SJCRH30 (cell line): ENCODE data around the gene NPHP4. TPM values are rescaled to one million over a fixed set of nuclear protein-coding genes. Genes with fewer than 3 reads are reported as not detected.

Experiments
- DNase-seq, 2 experiments: peaks; one replicate each; pipeline ENCODE4 v3.0.0-alpha.2; 2015 to 2020
- H3K27ac ChIP-seq: fragments of 250-450 bp; sonication (Bioruptor Pico); 2 replicates; pipeline ENCODE4 v1.5.1; 2020; ENCODE audit warnings: mild to moderate bottlenecking, moderate library complexity
- H3K27me3 ChIP-seq: fragments of 250-450 bp; sonication (Bioruptor Pico); 2 replicates; pipeline ENCODE4 v1.5.1; 2020; ENCODE audit warnings: mild to moderate bottlenecking, moderate library complexity
- H3K36me3 ChIP-seq: fragments of 250-450 bp; sonication (Bioruptor Pico); 2 replicates; pipeline ENCODE4 v1.5.1; 2020; ENCODE audit warnings: mild to moderate bottlenecking, moderate library complexity
- H3K4me1 ChIP-seq: fragments of 250-450 bp; sonication (Bioruptor Pico); 2 replicates; pipeline ENCODE4 v1.5.1; 2020; ENCODE audit warnings: mild to moderate bottlenecking, moderate library complexity
- H3K4me3 ChIP-seq: fragments of 250-450 bp; sonication (Bioruptor Pico); 2 replicates; pipeline ENCODE4 v1.5.1; 2020; ENCODE audit warnings: mild to moderate bottlenecking, moderate library complexity
- H3K9me3 ChIP-seq: fragments of 250-450 bp; sonication (Bioruptor Pico); replicated peaks from 2 replicates; pipeline ENCODE4 v1.5.1; 2020; ENCODE audit warnings: mild to moderate bottlenecking, moderate library complexity
- total RNA-seq: library from RNA; depleted of rRNA; stranded (reverse); fragments of >200 nt; shearing (Covaris generic); gene quantifications from 2 replicates; pipeline ENCODE4 v1.2.3, GENCODE V29; 2014

Gene NPHP4
- total RNA-seq, 1 experiment from 2014 or later: 7.3 TPM

- no peaks in the 10 kb centered on the region for H3K9me3 ChIP-seq
- peaks cover 34% of the 10 kb centered on the region for H3K4me1 ChIP-seq
- no peak for DNase-seq
- no peaks in the 10 kb centered on the region for H3K27me3 ChIP-seq
- no peak overlapping the region for H3K27ac ChIP-seq
- H3K4me3 ChIP-seq: no peak overlapping the region
- H3K36me3 ChIP-seq: no peaks in the 10 kb centered on the region
These were observed 51.4 kb downstream of the NPHP4 start for GRCh38 chr1:5940723-5941407.

GRCh38 chr1:5939271-5940170 lies 52.7 kb downstream of the NPHP4 start:
- no peak overlapping the region for H3K27ac ChIP-seq
- no peaks in the 10 kb centered on the region for H3K36me3 ChIP-seq
- no peak overlapping the region for H3K4me3 ChIP-seq
- H3K27me3 ChIP-seq: no peaks in the 10 kb centered on the region
- H3K9me3 ChIP-seq: no peaks in the 10 kb centered on the region
- peaks cover 40% of the 10 kb centered on the region for H3K4me1 ChIP-seq
- no peak for DNase-seq

GRCh38 chr1:5938101-5938646 lies 54.1 kb downstream of the NPHP4 start:
- DNase-seq: peak; percentile 68 to 78
- 0 out of 2 replicates have a peak, but pooled peaks cover 2% of the 10 kb centered on the region for H3K36me3 ChIP-seq
- H3K4me3 ChIP-seq: peak overlapping the region; percentile 30
- no peaks in the 10 kb centered on the region for H3K27me3 ChIP-seq
- H3K9me3 ChIP-seq: no peaks in the 10 kb centered on the region
- H3K4me1 ChIP-seq: peaks cover 51% of the 10 kb centered on the region
- peak overlapping the region; percentile 80 for H3K27ac ChIP-seq

GRCh38 chr1:5937373-5937857 lies 54.8 kb downstream of the NPHP4 start:
- Histone ChIP-seq H3K4me1 (peaks cover 51% of the 10 kb centered on the region), H3K4me3 (no peak overlapping the region), H3K27ac (peak overlapping the region; percentile 80), H3K27me3 (no peaks in the 10 kb centered on the region), H3K36me3 (peaks cover 6% of the 10 kb centered on the region; the same call in 1 of the 2 replicates), H3K9me3 (no peaks in the 10 kb centered on the region)
- DNase-seq: no peak

GRCh38 chr1:5936621-5937372 lies 55.4 kb downstream of the NPHP4 start:
- peak; percentile 67 to 83 for DNase-seq
- H3K27ac ChIP-seq: peak overlapping the region; percentile 80
- no peaks in the 10 kb centered on the region for H3K9me3 ChIP-seq
- no peak overlapping the region for H3K4me3 ChIP-seq
- no peaks in the 10 kb centered on the region for H3K27me3 ChIP-seq
- H3K36me3 ChIP-seq: peaks cover 6% of the 10 kb centered on the region; the same call in 1 of the 2 replicates
- peaks cover 51% of the 10 kb centered on the region for H3K4me1 ChIP-seq

GRCh38 chr1:5936126-5936525 lies 56.1 kb downstream of the NPHP4 start:
- Histone ChIP-seq H3K27me3 (no peaks in the 10 kb centered on the region), H3K4me3 (no peak overlapping the region), H3K4me1 (peaks cover 51% of the 10 kb centered on the region), H3K9me3 (no peaks in the 10 kb centered on the region), H3K27ac (peak overlapping the region; percentile 80), H3K36me3 (peaks cover 6% of the 10 kb centered on the region; the same call in 1 of the 2 replicates)
- peak in 1 of 2 experiments; percentile 17 for DNase-seq

- Histone ChIP-seq H3K27me3 (no peaks in the 10 kb centered on the region), H3K27ac (peak overlapping the region; percentile 25; the same call in 1 of the 2 replicates), H3K9me3 (no peaks in the 10 kb centered on the region), H3K36me3 (peaks cover 6% of the 10 kb centered on the region; the same call in 1 of the 2 replicates), H3K4me1 (peaks cover 51% of the 10 kb centered on the region), H3K4me3 (no peak overlapping the region)
- DNase-seq: peak in 1 of 2 experiments; percentile 37
These were observed 57.2 kb downstream of the NPHP4 start for GRCh38 chr1:5935026-5935425.

GRCh38 chr1:5934058-5934884 lies 58.0 kb downstream of the NPHP4 start:
- H3K4me3 ChIP-seq: no peak overlapping the region
- H3K27me3 ChIP-seq: no peaks in the 10 kb centered on the region
- H3K36me3 ChIP-seq: peaks cover 6% of the 10 kb centered on the region; the same call in 1 of the 2 replicates
- peaks cover 49% of the 10 kb centered on the region for H3K4me1 ChIP-seq
- H3K27ac ChIP-seq: peak overlapping the region; percentile 25
- DNase-seq: peak; percentile 49 to 65
- no peaks in the 10 kb centered on the region for H3K9me3 ChIP-seq

GRCh38 chr1:5933676-5934057 lies 58.6 kb downstream of the NPHP4 start:
- no peak for DNase-seq

GRCh38 chr1:5933050-5933449 lies 59.2 kb downstream of the NPHP4 start:
- Histone ChIP-seq H3K9me3 (no peaks in the 10 kb centered on the region), H3K4me1 (peaks cover 39% of the 10 kb centered on the region), H3K27me3 (no peaks in the 10 kb centered on the region), H3K4me3 (no peak overlapping the region), H3K36me3 (peaks cover 6% of the 10 kb centered on the region; the same call in 1 of the 2 replicates), H3K27ac (no peak overlapping the region)
- no peak for DNase-seq

More at GRCh38 chr1:5933676-5934057, 58.6 kb downstream of the NPHP4 start:
- peaks cover 6% of the 10 kb centered on the region; the same call in 1 of the 2 replicates for H3K36me3 ChIP-seq
- no peaks in the 10 kb centered on the region for H3K9me3 ChIP-seq
- H3K27ac ChIP-seq: peak overlapping the region; percentile 25; the same call in 1 of the 2 replicates
- peaks cover 43% of the 10 kb centered on the region for H3K4me1 ChIP-seq
- no peaks in the 10 kb centered on the region for H3K27me3 ChIP-seq
- H3K4me3 ChIP-seq: no peak overlapping the region

- Histone ChIP-seq H3K27ac (no peak overlapping the region), H3K27me3 (no peaks in the 10 kb centered on the region), H3K4me1 (peaks cover 5% of the 10 kb centered on the region), H3K9me3 (no peaks in the 10 kb centered on the region), H3K36me3 (peaks cover 6% of the 10 kb centered on the region; the same call in 1 of the 2 replicates), H3K4me3 (no peak overlapping the region)
- DNase-seq: no peak
These were observed 63.4 kb downstream of the NPHP4 start for GRCh38 chr1:5928714-5929400.

GRCh38 chr1:5927506-5928370 lies 64.5 kb downstream of the NPHP4 start:
- Histone ChIP-seq H3K36me3 (peaks cover 2% of the 10 kb centered on the region; the same call in 1 of the 2 replicates), H3K9me3 (no peaks in the 10 kb centered on the region), H3K4me3 (no peak overlapping the region), H3K4me1 (no peaks in the 10 kb centered on the region), H3K27me3 (no peaks in the 10 kb centered on the region), H3K27ac (no peak overlapping the region)
- DNase-seq: no peak
